LNCaP clone FGC (cell line): ENCODE measurements around the gene MRPL46.

Experiments
- DNase-seq: peaks from one replicate; pipeline ENCODE4 v3.0.0-alpha.2; 2011; ENCODE audit warnings: low read depth
- H3K4me3 ChIP-seq: 2 replicates; pipeline ENCODE4 v1.5.1; 2011; ENCODE audit warnings: mild to moderate bottlenecking, low read depth, low read length, control low read depth
- CTCF ChIP-seq: IDR thresholded peaks from 2 replicates; pipeline ENCODE4 v1.5.1; 2012; ENCODE audit warnings: mild to moderate bottlenecking; ENCODE audit not compliant: control insufficient read depth, insufficient read depth; ENCODE audit errors: extremely low read depth

MRPL46 gene

GRCh38 chr15:88509321-88509720 is 42.1 kb upstream of the MRPL46 start:
- H3K4me3 ChIP-seq, result no peak overlapping the region
- no peak for DNase-seq
- no peak for TF ChIP-seq CTCF

- no peak overlapping the region for H3K4me3 ChIP-seq
- TF ChIP-seq CTCF, result no peak
- DNase-seq, result no peak
These were observed 39.4 kb upstream of the MRPL46 start for GRCh38 chr15:88506628-88507027.

GRCh38 chr15:88505721-88506120 is 38.5 kb upstream of the MRPL46 start:
- TF ChIP-seq CTCF, result no peak
- DNase-seq, result no peak
- no peak overlapping the region for H3K4me3 ChIP-seq

- DNase-seq, result no peak
- no peak for TF ChIP-seq CTCF
- no peak overlapping the region for H3K4me3 ChIP-seq
These were observed 37.3 kb upstream of the MRPL46 start for GRCh38 chr15:88504445-88504844.

- DNase-seq, result no peak
- H3K4me3 ChIP-seq, result no peak overlapping the region
- TF ChIP-seq CTCF, result no peak
These were observed 31.8 kb upstream of the MRPL46 start for GRCh38 chr15:88498996-88499395.

GRCh38 chr15:88497109-88497765 is 30.0 kb upstream of the MRPL46 start:
- DNase-seq, result no peak
- H3K4me3 ChIP-seq, result no peak overlapping the region
- no peak for TF ChIP-seq CTCF

GRCh38 chr15:88493844-88494243 is 26.7 kb upstream of the MRPL46 start:
- no peak for DNase-seq
- no peak overlapping the region for H3K4me3 ChIP-seq
- TF ChIP-seq CTCF, result no peak
